ENCODE measurements around the gene BCCIP.

Gene BCCIP

DNA sequence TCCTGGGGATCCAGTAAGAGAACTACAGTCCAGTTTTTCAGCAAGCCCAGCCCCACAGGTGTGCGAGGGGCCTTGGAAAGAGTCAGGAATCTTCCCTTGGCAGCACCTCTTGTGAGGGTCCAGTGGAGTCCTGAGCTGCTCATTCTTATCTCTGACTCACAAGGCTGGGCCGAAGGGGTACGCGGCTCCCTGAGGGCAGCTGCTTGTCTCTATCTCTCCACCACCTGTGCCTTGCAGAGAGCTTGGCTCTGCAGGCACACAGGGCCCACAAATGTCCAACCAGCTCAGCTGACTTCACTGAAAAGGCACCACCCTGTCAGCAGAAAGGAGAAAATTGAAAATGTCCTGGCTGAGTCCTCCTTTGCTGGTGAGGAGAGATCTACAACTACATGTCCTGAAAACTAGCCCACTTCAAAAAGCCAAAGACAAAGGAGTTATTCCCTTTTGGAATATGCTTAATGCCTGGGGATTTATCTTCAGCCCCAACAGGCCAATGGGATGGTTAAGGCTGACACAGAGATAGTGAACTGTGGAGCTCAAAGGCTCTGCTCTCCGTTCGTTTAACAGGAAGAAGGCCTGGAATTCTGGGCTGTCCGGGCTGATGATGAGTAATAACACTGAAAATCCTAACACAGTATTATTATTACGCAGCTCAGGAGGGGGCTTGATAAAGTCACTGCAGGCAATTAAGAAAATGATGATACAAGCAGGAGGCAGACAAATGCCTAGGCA lies 23.7 kb upstream of the BCCIP start:
- no peak for DNase-seq

GRCh38 chr10:125801574-125801973 lies 21.8 kb upstream of the BCCIP start:
- no peak for DNase-seq

GRCh38 chr10:125802131-125802530 lies 21.2 kb upstream of the BCCIP start:
- DNase-seq, result no peak

DNA sequence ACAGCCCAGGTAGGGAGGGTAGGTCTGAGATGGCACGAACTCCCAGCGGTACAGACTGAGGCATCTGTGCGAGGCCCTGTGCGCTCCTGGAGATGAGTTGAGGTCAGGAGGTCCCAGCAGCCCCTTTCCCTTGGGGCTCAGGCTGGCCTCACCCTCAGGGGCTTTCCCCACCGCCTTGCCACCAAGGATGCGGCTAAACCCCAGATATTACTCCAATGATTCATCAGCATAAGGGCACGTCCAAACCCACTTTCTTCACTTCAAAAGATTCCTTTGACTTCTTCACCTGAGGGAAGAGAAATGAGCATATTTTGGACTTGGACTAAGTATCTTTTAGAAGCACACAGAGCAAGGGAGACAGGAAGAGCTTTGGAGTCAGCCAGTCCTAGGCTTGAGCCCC lies 20.6 kb upstream of the BCCIP start:
- DNase-seq, result no peak

GRCh38 chr10:125808047-125808446 lies 15.3 kb upstream of the BCCIP start:
- DNase-seq, result no peak

DNA sequence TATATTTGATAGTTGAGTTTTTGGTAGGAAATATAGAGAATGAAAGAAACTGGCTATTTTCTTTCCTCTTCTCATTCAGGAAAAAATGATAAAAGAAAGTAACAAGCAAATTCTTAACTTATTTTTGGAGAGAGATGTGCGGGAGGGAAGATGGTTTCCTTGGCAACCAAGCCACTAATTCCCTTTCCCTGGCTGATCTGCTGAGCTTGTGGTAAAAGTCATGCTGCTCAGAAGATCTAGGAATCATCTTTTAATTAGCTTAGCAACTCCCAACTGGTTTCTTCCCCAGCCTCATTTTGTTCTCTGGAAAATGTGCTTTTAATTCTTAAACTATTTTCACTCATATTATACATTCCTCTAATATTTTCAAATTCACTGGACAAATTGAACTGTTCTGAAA lies 12.1 kb upstream of the BCCIP start:
- no peak for DNase-seq

- no peak for DNase-seq
Measured at GRCh38 chr10:125812128-125812750, 11.1 kb upstream of the BCCIP start.

GRCh38 chr10:125815764-125816163 lies 7.6 kb upstream of the BCCIP start:
- no peak for DNase-seq

DNA sequence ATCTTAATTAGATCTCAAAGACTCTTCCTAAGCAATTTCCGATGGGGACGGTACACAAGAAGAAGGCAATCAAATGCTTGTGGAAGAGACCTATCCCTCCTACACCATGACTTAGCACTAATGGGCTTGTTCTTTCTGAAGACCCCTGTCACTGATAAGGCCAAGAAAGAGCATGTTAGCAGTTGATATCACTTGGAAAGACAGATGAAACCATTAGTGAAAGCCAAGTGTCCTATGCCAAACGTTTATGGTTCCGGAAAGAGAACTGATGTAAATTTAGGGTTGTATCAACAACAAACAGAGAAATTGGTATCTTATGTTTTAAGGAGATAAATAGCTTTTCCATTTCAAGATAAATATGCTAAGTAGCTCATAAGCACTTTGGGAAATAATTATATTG lies 6.8 kb upstream of the BCCIP start:
- no peak for DNase-seq

DNA sequence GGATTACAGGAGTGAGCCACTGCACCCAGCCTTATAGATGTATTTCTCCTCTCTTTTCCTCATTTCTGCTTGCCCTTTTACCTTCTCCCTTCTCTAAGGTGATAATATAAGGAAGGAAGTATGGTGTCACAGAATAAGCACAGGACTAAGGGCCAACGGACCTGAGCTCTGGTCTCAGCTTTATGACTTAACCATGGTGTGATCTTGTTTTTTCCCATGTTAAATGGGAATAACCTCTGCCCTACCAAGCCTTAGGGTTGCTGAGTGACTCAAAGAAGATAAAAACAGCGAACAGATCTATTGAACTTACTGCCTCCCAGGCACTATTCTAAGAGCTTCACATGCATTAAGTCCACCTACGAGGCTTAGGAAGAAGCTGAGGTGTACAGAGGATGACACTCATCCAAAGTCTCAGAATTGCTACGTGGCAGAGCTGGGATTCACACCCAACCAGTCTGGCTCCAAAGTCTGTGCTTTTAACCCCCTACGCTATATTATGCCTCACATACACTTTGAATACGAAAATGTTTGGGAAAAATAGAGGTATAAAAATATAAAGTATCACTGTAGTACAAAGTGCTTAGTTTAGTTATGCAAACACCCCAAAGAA lies 5.9 kb upstream of the BCCIP start:
- DNase-seq, result no peak

DNA sequence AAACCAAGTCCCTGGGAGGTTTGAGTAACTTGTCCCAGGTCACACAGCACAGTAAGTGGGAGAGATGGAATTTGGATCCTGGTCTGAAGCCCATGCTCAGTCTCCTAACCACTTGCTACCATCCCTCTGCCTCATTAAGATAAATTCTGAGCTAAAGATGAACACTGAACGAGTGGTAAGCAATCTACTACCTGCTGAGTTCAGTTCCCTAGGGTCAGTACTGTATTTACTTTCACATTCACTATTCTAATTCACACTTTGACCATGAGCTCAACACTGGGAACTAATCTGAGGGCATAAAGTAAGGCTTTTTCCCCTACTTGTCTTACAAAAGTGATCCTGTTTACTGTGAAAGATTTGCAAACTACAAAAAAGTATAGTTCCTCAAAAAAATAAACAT lies 2.6 kb upstream of the BCCIP start:
- DNase-seq, result no peak

- no peak for DNase-seq
Measured at GRCh38 chr10:125823663-125824251, 411 bp downstream of the BCCIP start.

DNA sequence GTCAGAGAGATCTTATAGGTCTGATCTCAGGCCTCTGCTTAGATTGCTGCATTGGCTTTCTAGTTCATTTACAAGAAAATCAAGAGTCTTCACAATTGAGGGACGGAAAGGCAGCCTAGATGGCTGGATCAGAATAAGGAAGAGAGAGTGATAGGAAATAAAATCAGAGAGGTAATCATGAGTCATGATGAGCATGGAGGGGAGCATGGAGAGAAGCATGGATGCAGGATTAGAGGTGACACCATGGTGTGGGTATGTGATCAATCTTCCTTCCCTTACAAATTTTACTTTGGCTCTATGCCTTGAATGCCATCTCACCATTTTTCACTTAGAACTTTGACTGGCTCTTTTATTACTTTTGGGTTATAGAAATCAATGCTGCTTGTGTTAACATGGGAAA lies 1.4 kb downstream of the BCCIP start:
- DNase-seq, result no peak

- no peak for DNase-seq
Measured at GRCh38 chr10:125827133-125827532, 3.8 kb downstream of the BCCIP start.

DNA sequence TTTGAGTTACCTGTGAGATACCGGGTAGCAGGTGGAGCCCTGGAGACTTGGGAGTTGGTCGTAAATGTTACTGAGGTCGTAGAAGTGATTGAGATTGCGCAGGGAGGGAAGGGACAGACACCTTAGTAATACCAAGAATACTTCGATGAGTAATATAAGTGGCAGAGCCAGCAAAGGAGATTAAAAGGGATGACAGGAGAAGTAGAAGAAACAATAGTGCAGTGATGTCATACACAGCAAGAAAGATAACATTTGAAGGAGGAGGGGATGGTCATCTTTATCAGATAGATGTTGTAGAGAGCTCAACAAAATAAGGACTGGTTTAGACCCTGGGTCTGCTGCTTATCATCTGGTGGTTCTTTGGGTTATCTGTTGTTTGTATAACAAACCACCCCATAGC lies 5.0 kb downstream of the BCCIP start:
- DNase-seq, result no peak

GRCh38 chr10:125836746-125837145 lies 13.4 kb downstream of the BCCIP start:
- DNase-seq, result no peak

DNA sequence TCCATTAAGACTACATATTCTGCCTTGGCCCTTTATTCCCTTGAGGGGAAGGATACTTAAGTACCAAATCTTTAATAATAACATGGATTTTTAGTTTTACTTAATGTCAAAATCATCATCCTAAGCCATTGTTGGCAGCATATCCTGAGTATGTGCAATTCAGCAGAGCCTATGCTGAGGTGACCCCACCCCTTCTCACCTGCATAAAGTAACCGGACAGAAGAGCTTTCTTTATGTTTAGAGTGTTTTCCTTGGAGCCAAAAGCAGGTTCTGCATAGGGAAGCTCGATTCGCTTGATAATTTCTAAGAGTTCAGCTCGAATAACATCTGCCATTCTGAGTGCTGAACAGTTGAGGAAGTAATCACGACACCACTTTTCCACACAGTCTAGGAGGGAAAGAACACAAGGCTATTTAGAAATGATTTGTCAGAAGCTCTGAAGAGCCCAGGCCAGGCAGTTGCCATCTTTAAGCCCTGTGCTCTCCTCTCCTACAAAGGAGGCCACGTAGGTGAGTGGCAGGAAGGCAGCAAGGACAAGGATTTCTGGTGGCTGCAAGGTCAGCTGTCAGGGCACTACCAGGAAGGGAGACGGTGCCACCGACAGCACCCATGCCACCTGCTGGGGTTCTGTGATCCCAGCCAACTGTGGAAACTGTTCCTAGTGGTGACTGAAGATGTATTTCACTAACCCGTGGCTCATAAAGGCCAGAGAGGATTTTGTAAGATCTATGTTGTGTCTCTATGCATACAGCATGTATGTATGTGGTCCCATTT lies 15.6 kb downstream of the BCCIP start:
- DNase-seq, result no peak

DNA sequence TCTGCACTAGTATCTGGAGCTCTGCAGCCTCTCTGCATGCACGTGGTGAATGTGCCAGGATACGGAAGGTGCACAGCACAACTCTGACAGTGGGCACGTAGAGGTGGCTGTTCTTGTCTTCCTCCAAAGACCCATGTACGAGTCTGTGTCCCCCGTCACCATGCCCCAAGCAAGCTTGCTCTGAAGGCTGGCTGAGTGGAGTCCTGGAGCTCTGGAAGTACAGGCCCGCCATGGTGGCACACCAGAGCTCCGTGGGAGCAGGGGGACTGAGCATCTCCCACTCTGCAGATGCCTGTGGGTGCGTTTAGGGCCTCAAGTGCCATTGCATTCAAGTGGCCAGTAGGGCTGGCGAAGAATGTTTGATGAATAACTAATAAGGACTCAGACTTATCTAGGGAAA lies 17.1 kb downstream of the BCCIP start:
- DNase-seq, result no peak

- DNase-seq, result no peak
Measured at GRCh38 chr10:125840955-125841354, 17.6 kb downstream of the BCCIP start.

DNA sequence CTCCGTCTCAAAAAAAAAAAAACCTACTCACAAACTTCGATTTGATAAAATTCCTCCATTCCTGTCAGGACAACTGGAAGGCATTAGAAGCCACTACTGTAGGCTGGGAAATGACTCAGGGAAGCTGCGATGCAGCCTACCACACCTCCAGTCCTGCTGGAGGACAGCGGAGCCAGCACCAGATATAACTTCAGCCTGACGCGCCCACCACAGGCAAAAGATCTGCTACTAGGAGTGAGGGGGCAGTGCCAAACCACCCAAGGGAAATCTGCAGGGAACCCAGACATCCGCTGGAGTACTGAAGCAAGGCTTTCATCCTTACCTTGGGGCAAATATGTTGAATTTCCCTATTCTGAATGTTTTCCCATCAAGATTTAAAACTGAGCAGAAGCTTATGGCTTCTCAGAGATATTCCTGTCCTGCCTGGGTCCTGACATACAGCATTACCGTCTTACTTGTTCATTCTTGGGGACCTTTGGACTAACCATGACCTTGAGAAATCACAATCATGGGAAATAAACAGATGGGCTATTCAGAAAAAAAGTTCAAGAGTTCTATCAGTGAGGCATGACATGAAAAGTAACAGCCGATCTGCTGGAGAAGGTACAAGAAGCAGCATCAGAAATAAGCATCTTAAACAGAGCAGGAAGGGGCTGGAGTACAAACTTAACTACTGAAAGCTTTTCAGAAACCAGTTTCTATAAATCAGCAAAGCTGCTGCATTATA lies 20.4 kb downstream of the BCCIP start:
- no peak for DNase-seq

- no peak for DNase-seq
Measured at GRCh38 chr10:125844751-125845221, 21.4 kb downstream of the BCCIP start.

DNA sequence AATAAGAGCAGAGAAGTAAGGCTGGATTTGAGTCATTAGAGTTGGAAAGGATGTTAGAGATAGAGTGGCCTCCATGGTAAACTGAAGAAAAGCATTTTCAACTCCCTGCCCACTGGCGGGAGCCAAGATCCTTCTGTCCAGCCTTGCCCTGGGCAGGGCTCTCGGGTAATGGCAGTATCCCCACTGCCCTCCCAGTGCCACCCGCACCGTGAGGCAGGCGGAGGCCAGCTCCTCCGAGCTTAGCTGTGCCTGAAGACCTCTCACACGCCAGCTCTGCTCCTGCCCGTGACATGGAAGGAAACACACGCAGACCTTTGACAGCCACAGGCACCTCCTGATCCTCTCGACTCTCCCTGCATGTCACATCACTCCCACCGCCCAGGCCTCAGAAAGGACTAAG lies 22.3 kb downstream of the BCCIP start:
- DNase-seq, result no peak

GRCh38 chr10:125846894-125847293 lies 23.5 kb downstream of the BCCIP start:
- no peak for DNase-seq
